ENCODE measurements around the gene LYPLA2. TPM values are rescaled to one million over a fixed set of nuclear protein-coding genes. Genes with fewer than 3 reads are reported as not detected.

LYPLA2 gene
- total and polyA plus RNA-seq, 2 experiments from 2014 or later = 102 to 204 TPM

- H3K4me3 Mint-ChIP-seq = no peak overlapping the region
- no peaks in the 10 kb centered on the region for H3K36me3 ChIP-seq (ENCODE audit: insufficient read depth)
- peaks cover 19% of the 10 kb centered on the region for H3K27me3 Mint-ChIP-seq (ENCODE audit: insufficient read depth, low read depth, poor library complexity)
- H3K9me3 Mint-ChIP-seq = no peaks in the 10 kb centered on the region
- no peak overlapping the region for H3K4me3 ChIP-seq
- TF ChIP-seq JUNB (IDR thresholded peaks at IDR 0.05; ENCODE audit: unreplicated experiment) = no peak
- peak; percentile 40 to 51 for TF ChIP-seq CTCF (conservative IDR thresholded peaks at IDR 0.05; ENCODE audit: low read depth in 2 of 2)
- TF ChIP-seq, protein P1, sequence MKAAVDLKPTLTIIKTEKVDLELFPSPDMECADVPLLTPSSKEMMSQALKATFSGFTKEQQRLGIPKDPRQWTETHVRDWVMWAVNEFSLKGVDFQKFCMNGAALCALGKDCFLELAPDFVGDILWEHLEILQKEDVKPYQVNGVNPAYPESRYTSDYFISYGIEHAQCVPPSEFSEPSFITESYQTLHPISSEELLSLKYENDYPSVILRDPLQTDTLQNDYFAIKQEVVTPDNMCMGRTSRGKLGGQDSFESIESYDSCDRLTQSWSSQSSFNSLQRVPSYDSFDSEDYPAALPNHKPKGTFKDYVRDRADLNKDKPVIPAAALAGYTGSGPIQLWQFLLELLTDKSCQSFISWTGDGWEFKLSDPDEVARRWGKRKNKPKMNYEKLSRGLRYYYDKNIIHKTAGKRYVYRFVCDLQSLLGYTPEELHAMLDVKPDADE (IDR thresholded peaks at IDR 0.05) = no peak
- TF ChIP-seq CREB1 (CRISPR knock-in tag; IDR thresholded peaks at IDR 0.05; ENCODE audit: low read depth) = no peak
- H3K9me2 ChIP-seq (ENCODE audit: insufficient read depth) = no peaks in the 10 kb centered on the region
- no peaks in the 10 kb centered on the region for H3K36me3 Mint-ChIP-seq (ENCODE audit: low read depth)
- H2AFZ ChIP-seq = no peak overlapping the region
- peaks cover 7% of the 10 kb centered on the region for H3K4me1 ChIP-seq (ENCODE audit: insufficient read depth)
- H4K20me1 ChIP-seq (replicated peaks; ENCODE audit: insufficient read depth) = no peaks in the 10 kb centered on the region
- DNase-seq (ENCODE audit: low spot score) = peak; percentile 27
- no peaks in the 10 kb centered on the region for H3K79me2 ChIP-seq (replicated peaks; ENCODE audit: insufficient read depth)
- H3F3A ChIP-seq (replicated peaks; ENCODE audit: low read depth) = 0 out of 2 replicates have a peak, but pooled peaks cover 8% of the 10 kb centered on the region
- peaks cover 14% of the 10 kb centered on the region for H3K27me3 ChIP-seq (ENCODE audit: insufficient read depth)
- peaks cover 4% of the 10 kb centered on the region; the same call in 1 of the 3 replicates for H3K4me1 Mint-ChIP-seq
- no peak for ATAC-seq
- H3K4me2 ChIP-seq = no peak overlapping the region
- no peak overlapping the region for H3K27ac ChIP-seq (ENCODE audit: low read depth)
- H3K27ac Mint-ChIP-seq = no peak overlapping the region
Observed at GRCh38 chr1:23804183-23804835, 13.4 kb downstream of the LYPLA2 start.

- peaks cover 16% of the 10 kb centered on the region for H3K27me3 Mint-ChIP-seq (ENCODE audit: insufficient read depth, low read depth, poor library complexity)
- Histone ChIP-seq H3K4me2 (no peak overlapping the region), H3K79me2 (replicated peaks; ENCODE audit: insufficient read depth) (no peaks in the 10 kb centered on the region), H4K20me1 (replicated peaks; ENCODE audit: insufficient read depth) (no peaks in the 10 kb centered on the region), H2AFZ (no peak overlapping the region), H3K36me3 (ENCODE audit: insufficient read depth) (no peaks in the 10 kb centered on the region), H3K4me1 (ENCODE audit: insufficient read depth) (0 out of 2 replicates have a peak, but pooled peaks cover 3% of the 10 kb centered on the region), H3K4me3 (no peak overlapping the region), H3K27me3 (ENCODE audit: insufficient read depth) (peaks cover 14% of the 10 kb centered on the region), H3F3A (replicated peaks; ENCODE audit: low read depth) (0 out of 2 replicates have a peak, but pooled peaks cover 5% of the 10 kb centered on the region), H3K9me2 (ENCODE audit: insufficient read depth) (no peaks in the 10 kb centered on the region), H3K27ac (ENCODE audit: low read depth) (no peak overlapping the region)
- H3K4me3 Mint-ChIP-seq = no peak overlapping the region
- no peaks in the 10 kb centered on the region for H3K4me1 Mint-ChIP-seq
- H3K27ac Mint-ChIP-seq = no peak overlapping the region
- no peaks in the 10 kb centered on the region for H3K36me3 Mint-ChIP-seq (ENCODE audit: low read depth)
- ATAC-seq = no peak
- no peaks in the 10 kb centered on the region for H3K9me3 Mint-ChIP-seq
- DNase-seq (ENCODE audit: low spot score) = no peak
- TF ChIP-seq, protein P1 (IDR thresholded peaks at IDR 0.05) = no peak
- TF ChIP-seq JUNB (IDR thresholded peaks at IDR 0.05; ENCODE audit: unreplicated experiment) = no peak
- TF ChIP-seq CTCF (conservative IDR thresholded peaks at IDR 0.05; ENCODE audit: low read depth in 2 of 2) = no peak
- no peak for TF ChIP-seq STAT1 (IDR thresholded peaks at IDR 0.05; ENCODE audit: unreplicated experiment)
- TF ChIP-seq, protein P2, sequence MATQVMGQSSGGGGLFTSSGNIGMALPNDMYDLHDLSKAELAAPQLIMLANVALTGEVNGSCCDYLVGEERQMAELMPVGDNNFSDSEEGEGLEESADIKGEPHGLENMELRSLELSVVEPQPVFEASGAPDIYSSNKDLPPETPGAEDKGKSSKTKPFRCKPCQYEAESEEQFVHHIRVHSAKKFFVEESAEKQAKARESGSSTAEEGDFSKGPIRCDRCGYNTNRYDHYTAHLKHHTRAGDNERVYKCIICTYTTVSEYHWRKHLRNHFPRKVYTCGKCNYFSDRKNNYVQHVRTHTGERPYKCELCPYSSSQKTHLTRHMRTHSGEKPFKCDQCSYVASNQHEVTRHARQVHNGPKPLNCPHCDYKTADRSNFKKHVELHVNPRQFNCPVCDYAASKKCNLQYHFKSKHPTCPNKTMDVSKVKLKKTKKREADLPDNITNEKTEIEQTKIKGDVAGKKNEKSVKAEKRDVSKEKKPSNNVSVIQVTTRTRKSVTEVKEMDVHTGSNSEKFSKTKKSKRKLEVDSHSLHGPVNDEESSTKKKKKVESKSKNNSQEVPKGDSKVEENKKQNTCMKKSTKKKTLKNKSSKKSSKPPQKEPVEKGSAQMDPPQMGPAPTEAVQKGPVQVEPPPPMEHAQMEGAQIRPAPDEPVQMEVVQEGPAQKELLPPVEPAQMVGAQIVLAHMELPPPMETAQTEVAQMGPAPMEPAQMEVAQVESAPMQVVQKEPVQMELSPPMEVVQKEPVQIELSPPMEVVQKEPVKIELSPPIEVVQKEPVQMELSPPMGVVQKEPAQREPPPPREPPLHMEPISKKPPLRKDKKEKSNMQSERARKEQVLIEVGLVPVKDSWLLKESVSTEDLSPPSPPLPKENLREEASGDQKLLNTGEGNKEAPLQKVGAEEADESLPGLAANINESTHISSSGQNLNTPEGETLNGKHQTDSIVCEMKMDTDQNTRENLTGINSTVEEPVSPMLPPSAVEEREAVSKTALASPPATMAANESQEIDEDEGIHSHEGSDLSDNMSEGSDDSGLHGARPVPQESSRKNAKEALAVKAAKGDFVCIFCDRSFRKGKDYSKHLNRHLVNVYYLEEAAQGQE (IDR thresholded peaks at IDR 0.05; ENCODE audit: unreplicated experiment) = no peak
- no peak for TF ChIP-seq ZNF331 (CRISPR knock-in tag; IDR thresholded peaks at IDR 0.05; ENCODE audit: low read depth)
- no peak for TF ChIP-seq CREB1 (CRISPR knock-in tag; IDR thresholded peaks at IDR 0.05; ENCODE audit: low read depth)
- TF ChIP-seq EZH2phosphoT487 (IDR thresholded peaks at IDR 0.05; ENCODE audit: unreplicated experiment) = no peak
Observed at GRCh38 chr1:23805025-23805424, 14.1 kb downstream of the LYPLA2 start.
